Stimulated activated CD8-positive, alpha-beta memory T cell treated with anti-CD3 and anti-CD28 coated beads, Interleukin-4, amount 100 ng/mL, for 24 hours (primary cell): Measurements from ENCODE around the gene NEURL1.
A peak's percentile ranks its signal among the peaks of the same experiment; 100 is the strongest.
"Not testable (repeated sequence)": the region's sequence is repeated elsewhere in the genome, so short reads cannot be mapped to it uniquely, and the experiment has no call there.

Experiments
- DNase-seq: peaks from one replicate; pipeline ENCODE4 v3.0.0-alpha.2; 2020; ENCODE audit warnings: low read depth

NEURL1 gene

DNA sequence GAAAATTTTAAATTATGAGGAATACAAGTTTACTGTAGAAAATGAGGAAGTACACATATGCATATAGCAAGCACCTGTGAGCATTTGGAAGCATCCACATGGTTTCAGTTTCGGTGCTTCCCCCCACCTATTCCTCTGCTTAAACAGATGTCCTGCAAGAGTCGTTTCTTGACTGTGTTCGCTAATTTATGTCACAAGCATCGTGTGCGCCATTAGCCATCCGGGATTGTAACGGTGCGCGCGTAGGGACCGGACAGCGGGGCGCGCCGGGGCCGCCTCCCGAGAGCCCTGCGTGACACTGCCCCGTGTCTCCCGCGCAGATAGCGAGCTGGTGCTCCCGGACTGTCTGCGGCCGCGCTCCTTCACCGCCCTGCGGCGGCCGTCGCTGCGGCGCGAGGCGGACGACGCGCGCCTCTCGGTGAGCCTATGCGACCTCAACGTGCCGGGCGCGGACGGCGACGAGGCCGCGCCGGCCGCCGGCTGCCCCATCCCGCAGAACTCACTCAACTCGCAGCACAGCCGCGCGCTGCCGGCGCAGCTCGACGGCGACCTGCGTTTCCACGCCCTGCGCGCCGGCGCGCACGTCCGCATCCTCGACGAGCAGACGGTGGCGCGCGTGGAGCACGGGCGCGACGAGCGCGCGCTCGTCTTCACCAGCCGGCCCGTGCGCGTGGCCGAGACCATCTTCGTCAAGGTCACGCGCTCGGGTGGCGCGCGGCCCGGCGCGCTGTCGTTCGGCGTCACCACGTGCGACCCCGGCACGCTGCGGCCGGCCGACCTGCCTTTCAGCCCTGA, 90.9 kb downstream of the NEURL1 start:
- DNase-seq, result peak; percentile 40

DNA sequence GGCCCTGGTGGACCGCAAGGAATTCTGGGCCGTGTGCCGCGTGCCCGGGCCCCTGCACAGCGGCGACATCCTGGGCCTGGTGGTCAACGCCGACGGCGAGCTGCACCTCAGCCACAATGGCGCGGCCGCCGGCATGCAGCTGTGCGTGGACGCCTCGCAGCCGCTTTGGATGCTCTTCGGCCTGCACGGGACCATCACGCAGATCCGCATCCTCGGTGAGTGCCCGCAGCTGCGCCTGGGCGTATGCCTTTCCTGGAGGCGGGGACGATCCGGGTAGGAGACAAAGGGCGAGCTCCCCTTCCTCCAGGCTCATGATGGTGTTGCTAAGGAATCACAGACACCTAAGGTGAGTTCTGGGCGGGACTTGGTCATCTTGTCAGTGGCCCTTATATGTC, 91.5 kb downstream of the NEURL1 start:
- DNase-seq, result no peak

DNA sequence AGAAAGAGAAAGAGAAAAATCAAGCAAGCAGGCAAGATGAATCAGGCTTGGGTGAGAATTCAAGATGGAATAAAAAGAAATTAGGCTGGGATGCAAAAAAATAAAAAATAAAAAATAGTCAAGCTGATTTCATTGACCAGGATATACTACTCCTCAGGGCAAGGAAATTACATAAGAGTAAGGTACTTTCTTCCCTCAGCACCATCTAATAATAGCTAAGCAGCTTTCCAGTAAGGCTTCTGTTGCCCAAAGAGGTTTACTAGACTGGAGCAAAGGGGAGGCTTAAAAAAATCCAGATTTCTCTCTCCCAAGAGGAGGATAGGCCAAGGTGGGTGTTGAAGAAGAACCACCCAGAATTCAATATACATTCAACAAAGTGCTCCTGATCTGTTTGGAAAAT, 93.6 kb downstream of the NEURL1 start:
- no peak for DNase-seq

DNA sequence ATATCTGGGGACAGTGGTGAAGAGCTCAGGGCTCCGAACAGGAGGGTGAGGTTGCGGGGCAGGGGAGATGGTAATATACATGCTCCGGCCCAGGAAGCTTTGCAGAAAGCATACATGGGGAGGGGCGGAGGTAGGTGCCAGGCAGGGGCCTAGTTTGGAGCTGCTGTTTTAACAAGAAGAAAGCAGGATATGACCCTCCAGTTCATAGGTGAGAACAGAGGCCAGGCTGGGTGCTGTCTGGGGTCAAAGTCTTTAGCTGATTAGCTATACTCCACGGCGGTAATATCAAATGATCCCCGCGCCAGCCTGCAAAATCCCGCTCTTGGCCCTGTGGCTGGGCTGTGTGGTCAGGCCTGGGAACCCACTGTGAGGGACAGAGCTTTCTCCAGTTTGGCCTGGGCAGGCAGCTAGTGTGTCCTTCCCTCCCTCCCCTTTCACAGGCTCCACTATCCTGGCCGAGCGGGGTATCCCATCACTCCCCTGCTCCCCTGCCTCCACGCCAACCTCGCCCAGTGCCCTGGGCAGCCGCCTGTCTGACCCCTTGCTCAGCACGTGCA, 95.6 kb downstream of the NEURL1 start:
- no peak for DNase-seq

DNA sequence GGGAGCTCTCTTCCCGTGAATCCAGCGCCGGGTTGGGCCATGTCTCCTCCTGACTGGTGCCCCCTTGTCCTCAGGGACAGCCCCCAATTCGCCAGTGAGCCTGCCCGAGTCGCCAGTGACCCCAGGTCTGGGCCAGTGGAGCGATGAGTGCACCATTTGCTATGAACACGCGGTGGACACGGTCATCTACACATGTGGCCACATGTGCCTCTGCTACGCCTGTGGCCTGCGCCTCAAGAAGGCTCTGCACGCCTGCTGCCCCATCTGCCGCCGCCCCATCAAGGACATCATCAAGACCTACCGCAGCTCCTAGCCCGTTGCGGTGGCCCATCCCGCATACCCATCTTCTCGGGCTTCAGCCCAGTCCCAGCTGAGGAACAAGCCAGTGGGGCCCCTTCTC, 96.6 kb downstream of the NEURL1 start:
- DNase-seq, result no peak

DNA sequence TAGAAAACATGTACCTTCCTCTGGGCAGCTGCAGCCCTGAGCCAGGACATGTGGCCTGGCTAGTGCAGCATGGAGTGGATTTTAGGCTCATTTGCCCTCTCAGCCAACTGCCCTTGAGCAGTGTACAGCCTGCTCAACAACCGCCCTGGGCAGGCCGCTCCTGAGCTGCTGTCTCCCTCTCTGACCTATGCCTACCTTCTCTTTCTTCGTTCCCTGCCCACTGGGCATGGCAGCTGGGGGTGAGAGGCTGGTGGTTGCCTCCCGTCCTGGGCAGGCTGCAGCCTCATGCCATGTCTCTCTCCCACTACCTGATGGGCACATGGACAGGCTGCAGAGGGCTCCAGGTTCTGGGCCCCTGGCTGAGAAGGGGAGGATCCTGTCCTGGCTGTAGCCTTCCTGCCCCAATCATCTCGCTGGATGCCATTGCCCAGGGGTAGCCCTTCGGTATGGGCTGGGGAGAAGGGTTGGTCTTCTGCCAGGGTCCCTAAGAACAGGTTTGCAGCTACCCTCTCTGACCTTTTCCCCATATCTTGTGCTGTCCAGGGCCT, 97.3 kb downstream of the NEURL1 start:
- DNase-seq, result no peak

DNA sequence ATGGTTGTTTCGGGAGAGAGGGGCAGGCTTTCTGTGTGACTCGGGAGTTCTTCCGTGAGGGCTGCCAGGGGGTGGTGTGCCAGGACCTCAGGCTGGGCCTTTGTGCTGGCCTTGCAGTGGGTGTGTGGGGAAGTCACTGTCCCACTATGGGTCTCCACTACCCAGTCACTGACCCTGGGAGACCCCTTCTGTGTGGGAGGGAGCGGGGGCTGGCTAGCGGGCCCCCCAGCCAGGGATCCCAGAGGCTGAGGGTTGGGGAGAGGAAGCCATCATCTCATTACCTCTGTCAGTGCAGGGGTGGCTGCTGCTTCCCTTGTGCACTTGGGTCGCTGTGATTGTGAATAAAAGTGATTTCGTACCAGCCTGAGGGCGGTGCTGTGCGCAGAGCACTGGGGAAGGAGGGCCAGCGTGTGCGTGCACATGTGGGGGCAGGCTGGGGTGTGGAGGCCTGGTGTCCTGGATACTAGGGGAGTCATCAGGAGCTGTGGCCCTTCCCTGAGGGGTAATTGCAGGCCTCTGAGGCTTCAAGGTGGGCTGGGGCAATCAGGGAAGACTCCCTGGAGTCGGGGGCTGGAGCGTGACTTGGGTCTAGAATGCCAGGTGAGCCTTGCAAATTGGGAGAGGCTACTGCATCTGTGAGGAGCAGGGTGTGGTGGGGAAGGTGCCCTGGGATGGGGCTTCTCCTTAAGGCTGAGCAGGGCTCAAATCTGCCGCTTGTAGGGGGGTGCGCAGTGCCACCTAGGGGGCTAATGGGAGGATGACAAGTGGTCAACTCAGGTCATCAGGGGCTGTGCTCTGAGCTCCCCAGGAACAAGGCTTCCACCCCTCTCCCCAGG, 98.9 kb downstream of the NEURL1 start:
- DNase-seq, result peak; percentile 11

DNA sequence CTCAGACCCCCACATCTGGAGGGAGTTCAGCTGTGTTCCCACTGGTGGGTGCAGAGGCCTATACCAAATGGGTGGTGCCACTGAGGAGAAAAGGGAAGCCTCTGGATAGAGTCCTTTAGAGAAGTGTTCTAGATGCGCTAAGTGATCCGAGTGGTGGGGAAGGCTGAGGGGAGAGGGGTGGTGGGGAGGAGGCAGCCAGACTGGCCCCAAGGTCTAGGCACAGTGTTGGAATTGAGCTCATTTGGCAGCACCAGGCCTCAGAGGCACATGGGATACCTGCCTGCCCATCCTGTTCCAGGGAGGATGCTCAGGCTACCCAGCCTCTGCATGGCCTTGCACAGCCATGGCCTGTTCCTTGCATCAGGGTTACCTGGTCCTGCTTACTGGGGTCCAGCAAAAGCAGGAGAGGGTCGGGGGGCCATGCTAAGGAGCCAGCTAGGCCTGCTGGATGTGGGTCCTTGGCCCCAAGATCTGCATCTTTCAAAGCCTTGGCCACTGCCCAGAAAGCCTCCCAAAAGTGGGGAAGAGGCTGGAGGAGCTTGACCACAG, 99.6 kb downstream of the NEURL1 start:
- no peak for DNase-seq

DNA sequence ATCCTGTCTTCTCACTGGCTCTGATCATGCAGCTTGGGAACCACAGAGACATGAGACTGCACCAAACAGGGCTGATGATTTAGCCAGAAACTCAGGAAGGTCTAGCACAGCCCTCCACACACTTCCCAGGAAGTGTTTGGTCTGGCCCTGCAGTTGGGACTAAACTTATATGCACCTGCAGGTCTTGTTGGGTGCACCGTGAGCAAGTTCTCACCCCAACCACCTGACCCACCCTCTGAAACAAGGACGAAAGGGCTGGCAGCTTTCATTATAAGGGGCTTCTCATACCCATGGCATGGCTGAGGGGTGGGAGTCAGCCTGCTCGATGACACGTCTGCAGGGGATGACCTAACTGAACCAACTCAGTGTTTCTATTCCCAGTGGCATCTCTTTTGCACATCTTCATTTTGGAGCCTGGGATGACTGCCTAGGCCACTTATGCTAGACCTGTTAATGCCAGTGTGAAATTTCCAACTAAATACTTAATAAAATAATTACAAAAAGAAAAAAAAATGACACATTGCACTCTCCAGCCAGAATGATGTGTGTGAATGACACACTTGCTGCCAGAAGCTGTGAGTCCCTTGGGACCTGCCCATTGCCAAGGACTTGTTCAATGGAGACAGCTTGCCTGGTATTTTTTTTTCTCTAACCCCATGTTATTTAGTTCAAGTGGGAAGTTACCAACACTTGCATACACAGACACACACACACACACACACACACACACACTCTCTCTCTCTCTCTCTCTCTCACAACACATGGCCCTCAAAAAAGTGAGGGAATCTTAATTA, 102.6 kb downstream of the NEURL1 start:
- DNase-seq, result no peak

DNA sequence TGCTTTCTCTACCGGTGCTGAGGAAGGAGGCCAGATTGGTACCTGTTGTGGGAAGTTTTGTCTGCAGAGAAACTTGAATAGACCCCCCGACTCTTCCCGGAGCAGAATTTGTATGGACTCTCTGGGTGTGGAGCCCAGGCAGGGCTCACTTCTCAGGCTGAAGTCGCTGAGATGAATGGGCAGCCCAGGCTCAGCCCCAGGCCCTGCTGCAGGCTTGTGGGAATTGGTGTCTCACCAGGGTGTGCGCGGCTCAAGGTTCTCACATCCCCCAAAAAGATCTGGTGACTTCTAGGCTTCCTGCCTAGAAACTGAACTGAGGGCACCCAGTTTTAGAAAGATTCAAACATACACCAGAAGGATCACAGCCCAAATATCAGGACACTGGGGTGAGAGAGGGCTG, 103.5 kb downstream of the NEURL1 start:
- DNase-seq, result no peak

DNA sequence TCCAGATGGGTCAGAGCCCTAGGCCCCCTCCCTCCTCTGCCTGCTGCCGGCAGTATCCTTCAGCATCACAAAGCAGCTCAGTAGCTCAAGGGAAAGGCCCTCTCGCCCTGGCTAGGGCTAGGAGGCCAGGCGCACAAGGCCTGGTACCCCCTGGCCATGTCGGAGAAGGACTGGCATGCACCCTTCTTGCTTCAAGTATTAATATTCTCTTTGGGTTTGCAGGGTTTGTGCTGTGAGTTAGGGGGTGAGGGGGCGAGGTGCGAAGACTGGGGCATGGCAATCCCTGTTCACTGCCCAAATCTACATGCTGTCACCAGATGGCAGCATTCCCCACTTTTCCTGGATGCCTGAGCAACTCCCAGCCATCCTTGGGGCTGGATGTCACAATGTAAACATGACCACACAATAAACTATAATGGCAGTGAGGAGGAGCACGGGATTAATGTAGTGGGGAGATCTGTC, 105.2 kb downstream of the NEURL1 start:
- DNase-seq, result no peak

DNA sequence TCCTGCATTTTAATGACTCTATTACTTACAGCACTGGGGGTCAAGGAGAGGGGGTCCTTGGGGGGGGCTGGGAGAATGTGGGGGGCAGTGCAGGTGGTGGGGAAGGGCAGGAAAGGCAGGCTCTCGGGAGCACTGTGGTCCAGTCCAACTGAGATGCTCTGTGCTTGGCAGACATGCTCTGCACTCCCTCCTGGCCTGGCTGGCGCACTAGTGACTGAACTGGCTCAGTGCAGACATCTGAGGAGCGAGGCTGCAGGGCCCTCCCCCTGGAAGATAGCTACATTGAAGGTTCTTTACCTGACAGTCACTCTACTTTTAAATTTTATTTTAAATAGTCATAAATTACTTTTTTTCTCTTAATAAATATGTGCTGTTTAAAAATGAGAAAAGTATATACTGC, 105.7 kb downstream of the NEURL1 start:
- DNase-seq, result no peak

DNA sequence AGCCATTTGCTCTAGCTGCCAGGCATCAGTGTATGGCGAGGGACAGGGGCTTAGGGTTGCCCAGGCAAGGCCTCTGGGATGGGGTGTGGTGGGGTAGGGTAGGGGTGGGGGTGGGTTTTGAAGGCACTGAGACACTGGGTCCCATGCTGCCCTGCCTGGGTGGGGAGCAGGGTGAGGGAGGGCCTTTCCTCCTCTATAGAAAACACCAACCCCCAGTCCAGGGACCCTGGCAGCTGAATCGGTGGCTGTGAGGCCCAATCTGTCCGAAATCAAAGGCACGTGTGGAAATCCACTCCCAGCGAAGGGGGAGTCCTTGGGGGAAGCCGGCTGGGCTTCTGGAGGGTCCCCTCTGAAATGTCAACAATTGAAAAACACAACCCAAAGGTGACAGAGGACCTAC, 106.4 kb downstream of the NEURL1 start:
- DNase-seq, result no peak

DNA sequence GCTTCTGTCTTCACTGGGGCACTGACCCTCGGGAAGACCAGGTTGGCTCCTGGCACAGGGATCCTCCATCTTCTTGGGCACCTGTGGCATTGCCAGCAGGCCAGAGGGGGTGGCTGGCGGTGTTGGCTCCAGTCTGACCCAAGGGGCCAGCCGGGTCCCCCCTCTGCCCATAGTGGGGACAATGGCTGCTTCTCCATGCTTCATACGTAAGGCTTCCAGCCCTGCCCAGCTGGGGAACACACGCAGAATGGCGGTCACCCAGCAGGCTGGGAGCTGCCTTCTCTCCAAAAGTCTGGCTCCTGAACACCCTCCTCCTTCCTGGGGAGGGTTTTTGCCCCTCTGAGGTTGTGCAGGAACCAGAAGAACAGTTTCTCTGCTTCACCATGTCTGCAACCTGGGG, 106.8 kb downstream of the NEURL1 start:
- DNase-seq, result no peak

DNA sequence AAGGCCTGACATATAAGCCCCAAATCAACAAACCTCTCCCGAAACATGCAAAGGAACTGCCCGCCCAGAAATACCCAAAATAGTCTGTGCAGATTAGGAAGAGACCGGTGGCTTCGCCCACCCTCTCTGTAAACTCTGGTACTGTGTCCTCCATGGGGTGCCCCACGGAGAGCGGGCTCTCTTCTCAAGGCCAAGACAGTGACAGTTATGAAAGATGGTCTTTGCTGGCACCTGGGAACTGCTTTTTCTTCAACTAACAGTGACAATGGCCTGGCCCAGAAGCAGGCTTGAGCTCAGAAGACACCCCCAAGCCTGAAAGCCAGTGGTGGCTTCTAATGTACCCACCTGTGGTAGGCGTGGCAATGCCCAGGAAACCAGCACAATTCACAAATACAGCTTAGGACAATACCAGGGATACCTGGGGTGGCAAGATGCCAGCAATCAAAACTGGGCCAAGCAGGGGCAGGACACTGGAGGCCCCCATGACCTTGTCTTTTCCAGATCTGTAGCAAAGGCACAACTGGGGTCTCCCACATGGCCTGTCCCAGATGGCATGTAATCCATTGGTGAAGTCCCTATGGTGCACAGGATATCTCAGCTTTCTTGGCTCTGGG, 107.6 kb downstream of the NEURL1 start:
- DNase-seq, result no peak

DNA sequence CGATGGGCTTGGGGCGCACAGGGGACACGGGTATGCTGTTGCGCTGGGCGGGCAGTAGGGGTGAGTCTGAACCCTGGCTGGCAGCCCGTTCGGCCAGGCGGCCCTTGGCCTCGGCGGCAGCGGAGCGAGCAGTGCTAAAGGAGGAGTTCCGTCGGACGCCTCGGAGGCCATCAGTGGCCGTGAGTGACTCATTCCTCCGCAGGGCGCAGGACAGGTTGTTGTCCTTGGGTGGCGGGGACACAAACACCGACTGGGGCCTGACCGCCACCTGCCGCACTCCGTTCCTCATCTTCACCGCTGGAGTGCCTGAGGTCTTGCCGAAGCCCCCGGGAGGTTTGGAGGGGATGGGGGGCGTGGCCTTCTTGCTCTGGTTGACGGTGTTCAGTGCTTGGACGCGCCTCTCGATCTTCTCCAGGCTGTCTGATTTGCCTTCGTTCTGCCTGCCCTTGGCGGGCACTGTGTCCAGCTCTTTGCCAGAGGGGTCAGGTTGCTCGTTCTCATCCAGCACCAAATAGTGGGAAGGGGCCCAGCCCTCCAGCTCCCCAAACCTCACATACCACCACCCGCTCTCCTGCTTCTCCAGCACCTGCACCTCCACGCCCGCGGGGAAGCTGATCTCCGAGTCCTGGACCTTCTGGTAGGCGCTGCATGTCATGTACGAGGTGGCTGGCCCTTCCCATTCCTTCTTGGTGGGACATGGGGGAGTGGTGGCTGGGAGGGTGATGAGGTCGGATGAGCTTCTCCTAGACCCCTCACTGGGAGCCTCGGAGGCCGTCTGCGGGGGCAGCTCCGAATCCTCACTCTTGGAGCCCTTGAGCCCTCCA, 108.7 kb downstream of the NEURL1 start:
- DNase-seq, result no peak

DNA sequence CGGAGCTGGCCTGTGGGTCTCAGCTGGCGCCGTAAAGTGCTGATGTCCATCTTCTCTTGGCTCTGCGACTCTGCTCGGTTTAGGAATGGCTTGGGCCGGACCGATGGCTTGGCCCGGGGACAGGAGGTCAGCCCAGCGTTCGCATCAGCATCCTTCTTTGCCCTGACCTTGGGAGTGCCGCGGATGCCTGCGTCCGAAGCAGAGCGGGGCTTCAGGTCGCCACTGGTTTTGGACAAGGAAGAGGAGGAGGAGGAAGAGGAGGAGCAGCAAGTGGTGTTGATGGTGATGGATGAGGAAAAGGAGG, 109.3 kb downstream of the NEURL1 start:
- DNase-seq, result no peak

DNA sequence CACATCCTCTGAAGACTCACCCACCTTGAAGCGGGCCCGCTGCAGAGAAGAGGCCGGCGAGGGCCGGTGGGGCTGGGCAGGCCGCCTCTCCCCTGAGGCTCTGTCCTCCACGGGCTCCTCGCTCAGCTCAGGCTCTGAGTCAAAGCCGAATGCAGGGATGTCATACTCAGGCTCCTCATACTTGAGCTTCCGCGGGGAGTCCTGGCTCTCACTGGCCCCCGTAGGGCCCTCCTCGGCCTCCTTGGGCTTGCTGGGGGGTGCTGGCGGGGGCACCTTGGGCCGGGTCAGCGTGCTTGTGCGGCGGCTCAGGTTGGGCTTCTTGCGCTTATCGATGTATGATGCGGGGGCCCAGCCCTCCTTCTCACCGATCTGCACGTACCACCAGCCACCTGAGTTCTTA, 109.9 kb downstream of the NEURL1 start:
- no peak for DNase-seq

DNA sequence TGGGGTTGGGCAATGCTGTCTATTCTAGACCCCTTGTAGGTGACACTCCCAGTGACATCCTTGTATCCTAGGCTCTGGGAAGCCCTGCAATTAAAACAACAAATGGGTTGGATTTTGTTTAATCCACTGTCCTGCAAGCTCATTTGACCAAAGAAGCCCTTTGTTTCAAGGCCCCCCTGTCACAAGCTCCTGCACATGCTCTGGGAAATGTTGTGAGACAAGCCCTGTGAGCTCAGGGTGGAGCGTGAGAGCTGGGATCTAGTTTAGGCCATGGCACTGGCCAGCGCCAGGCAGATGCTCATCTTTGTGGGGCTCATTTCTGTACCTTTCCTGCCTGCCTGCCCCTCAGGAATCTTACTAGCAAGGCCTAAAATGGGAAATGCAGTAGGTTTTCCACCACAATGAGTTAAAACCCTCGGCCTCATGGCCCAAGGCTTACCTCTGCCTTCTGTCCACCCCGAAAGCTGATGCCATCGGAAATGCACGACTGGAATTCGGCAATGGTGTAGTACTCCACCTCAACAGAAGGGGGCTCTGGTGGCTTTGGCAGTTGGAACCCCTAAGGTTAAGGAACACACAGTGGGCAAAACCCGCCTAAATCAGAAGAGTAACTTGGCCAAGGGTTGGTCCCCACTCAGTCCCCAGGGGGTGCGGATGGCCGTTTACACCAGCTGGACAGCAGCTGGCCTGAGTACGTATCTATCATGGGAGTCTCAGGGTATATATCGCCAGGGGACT, 112.0 kb downstream of the NEURL1 start:
- DNase-seq, result no peak

DNA sequence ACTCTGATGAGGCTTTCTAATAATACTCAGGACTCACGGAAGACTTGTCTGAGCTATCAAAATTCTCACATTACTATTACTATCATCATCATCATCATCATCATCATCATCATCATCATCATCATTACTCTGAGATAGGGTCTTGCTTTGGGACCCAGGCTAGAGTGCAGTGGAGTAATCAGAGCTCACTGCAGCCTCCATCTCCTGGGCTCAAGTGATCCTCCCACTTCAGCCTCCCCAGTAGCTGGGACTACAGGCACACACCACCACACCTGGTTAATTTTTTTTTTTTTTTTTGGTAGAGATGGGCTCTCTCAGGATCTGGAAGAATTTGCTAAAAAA, 112.6 kb downstream of the NEURL1 start:
- DNase-seq, result not testable (repeated sequence)
